CD14-positive monocyte (primary cell): ENCODE data around the gene CARNS1. TPM values are rescaled to one million over a fixed set of nuclear protein-coding genes. Genes with fewer than 3 reads are reported as not detected.

Experiments used
- DNase-seq, 3 donors: peaks; one replicate each; pipeline ENCODE4 v3.0.0-alpha.2; 2011 to 2022
- H2AFZ ChIP-seq: 2 replicates; pipeline ENCODE4 v1.6.0; 2012; ENCODE audit warnings: mild to moderate bottlenecking, low read depth, low read length, inconsistent platforms; ENCODE audit not compliant: insufficient read depth, poor library complexity, severe bottlenecking
- H3K27ac ChIP-seq, 2 donors: 1 replicate in 1 of 2; 2 replicates in 1 of 2; pipeline ENCODE4 v1.5.1; 2012 to 2013; ENCODE audit warnings: low read length in 2 of 2, control low read depth in 1 of 2, inconsistent platforms in 1 of 2, low read depth in 1 of 2, mild to moderate bottlenecking in 1 of 2
- H3K27me3 ChIP-seq, 2 donors: one replicate each; pipeline versions ENCODE4 v1.6.0 to v1.6.1; 2011 to 2013; ENCODE audit warnings: low read length in 2 of 2; ENCODE audit not compliant: control insufficient read depth in 2 of 2, insufficient read depth in 2 of 2
- H3K36me3 ChIP-seq, 2 donors: replicated peaks in 1 of 2; 1 replicate in 1 of 2; 2 replicates in 1 of 2; pipeline versions ENCODE4 v1.5.1 to v1.6.1; 2012 to 2013; ENCODE audit warnings: low read length in 2 of 2, control low read depth in 1 of 2, inconsistent platforms in 1 of 2, mild to moderate bottlenecking in 1 of 2; ENCODE audit not compliant: insufficient read depth in 2 of 2, control insufficient read depth in 1 of 2
- H3K4me1 ChIP-seq, 2 donors: 1 replicate in 1 of 2; 2 replicates in 1 of 2; pipeline versions ENCODE4 v1.5.1 to v1.6.1; 2012 to 2013; ENCODE audit warnings: low read length in 2 of 2, control low read depth in 1 of 2, inconsistent platforms in 1 of 2, mild to moderate bottlenecking in 1 of 2, moderate library complexity in 1 of 2; ENCODE audit not compliant: insufficient read depth in 2 of 2, control insufficient read depth in 1 of 2
- H3K4me2 ChIP-seq: replicated peaks from 2 replicates; pipeline ENCODE3; 2012; ENCODE audit warnings: low read length, moderate library complexity, mild to moderate bottlenecking; ENCODE audit not compliant: poor library complexity, severe bottlenecking; ENCODE audit errors: extremely low read depth
- H3K4me3 ChIP-seq, 3 experiments: fragments of 200-600 bp in 1 of 3; sonication (generic) in 1 of 3; replicated peaks in 1 of 3; 1 replicate in 2 of 3; 2 replicates in 1 of 3; pipeline ENCODE4 v1.5.1; 2011 to 2013; ENCODE audit warnings: low read length in 3 of 3, mild to moderate bottlenecking in 3 of 3, control low read depth in 2 of 3, low read depth in 2 of 3, inconsistent platforms in 1 of 3, moderate library complexity in 1 of 3
- H3K79me2 ChIP-seq: 2 replicates; pipeline ENCODE4 v1.6.0; 2012; ENCODE audit warnings: mild to moderate bottlenecking, control low read depth, inconsistent platforms, low read length, moderate library complexity; ENCODE audit not compliant: insufficient read depth
- H3K9ac ChIP-seq: 2 replicates; pipeline ENCODE4 v1.6.0; 2017; ENCODE audit warnings: low read length, mild to moderate bottlenecking; ENCODE audit not compliant: insufficient read depth, poor library complexity, severe bottlenecking
- H3K9me3 ChIP-seq, 2 donors: replicated peaks in 1 of 2; 1 replicate in 1 of 2; 2 replicates in 1 of 2; pipeline versions ENCODE4 v1.5.1 to v1.6.1; 2012 to 2013; ENCODE audit warnings: low read length in 2 of 2, control low read depth in 1 of 2; ENCODE audit not compliant: control insufficient read depth in 1 of 2, insufficient read depth in 1 of 2
- H4K20me1 ChIP-seq: 2 replicates; pipeline ENCODE4 v1.6.0; 2012; ENCODE audit warnings: mild to moderate bottlenecking, low read length, control low read depth, moderate library complexity; ENCODE audit not compliant: insufficient read depth
- H3K27ac Mint-ChIP-seq, 7 donors: one replicate each; pipeline ENCODE4 v1.8.0; 2020; ENCODE audit warnings: mild to moderate bottlenecking in 7 of 7, mixed read lengths in 7 of 7, moderate library complexity in 6 of 7, inconsistent platforms in 2 of 7
- H3K27me3 Mint-ChIP-seq, 3 donors: one replicate each; pipeline ENCODE4 v1.8.0; 2021 to 2022; ENCODE audit warnings: low read depth in 3 of 3, mild to moderate bottlenecking in 3 of 3, mixed read lengths in 3 of 3, moderate library complexity in 3 of 3, inconsistent platforms in 1 of 3
- H3K36me3 Mint-ChIP-seq, 2 donors: one replicate each; pipeline ENCODE4 v1.8.0; 2020; ENCODE audit warnings: mixed read lengths in 2 of 2, inconsistent platforms in 1 of 2, mild to moderate bottlenecking in 1 of 2
- H3K4me1 Mint-ChIP-seq: one replicate; pipeline ENCODE4 v1.8.0; 2020; ENCODE audit warnings: mild to moderate bottlenecking, mixed read lengths
- H3K4me3 Mint-ChIP-seq, 2 donors: one replicate each; pipeline ENCODE4 v1.8.0; 2020; ENCODE audit warnings: mild to moderate bottlenecking in 2 of 2, mixed read lengths in 2 of 2, moderate library complexity in 1 of 2
- H3K9me3 Mint-ChIP-seq, 7 donors: one replicate each; pipeline ENCODE4 v1.8.0; 2020 to 2022; ENCODE audit warnings: mixed read lengths in 7 of 7, mild to moderate bottlenecking in 6 of 7, moderate library complexity in 6 of 7, inconsistent platforms in 2 of 7
- WGBS: methylation state at CpG from one replicate; pipeline ENCODE4 v1.1.5; 2013; ENCODE audit warnings: missing lambda C conversion rate; ENCODE audit not compliant: insufficient coverage; 5-methylcytosine and 5-hydroxymethylcytosine counted together
- intact Hi-C, 2 donors: fragments of 100-400 bp; cut with micrococcal nuclease; formaldehyde crosslinking; loops; one replicate each; pipeline versions ENCODE4 v1.15.0 to v1.15.1; 2023
- polyA plus RNA-seq, 3 donors: library from polyadenylated mRNA; depleted of rRNA in 1 of 3; unstranded in 2 of 3; stranded (reverse) in 1 of 3; fragments of 300-500 nt in 2 of 3; fragments of >200 nt in 1 of 3; fragmentation: Illumina TruSeq in 2 of 3; gene quantifications; 1 replicate in 2 of 3; 2 replicates in 1 of 3; pipeline ENCODE4 v1.2.3, GENCODE V29; 2012 to 2021
- small RNA-seq: library from RNA; depleted of rRNA; stranded (forward); fragments of <200 nt; gene quantifications from one replicate; pipeline ENCODE3, GENCODE V24; 2012; ENCODE audit warnings: low read depth; ENCODE audit not compliant: insufficient read length
- TF ChIP-seq, protein P1 (sequence below): fragments of 200-600 bp; IDR thresholded peaks from one replicate; pipeline ENCODE4 v1.8.0; 2022; ENCODE audit warnings: antibody characterized with exemption, mild to moderate bottlenecking

The CARNS1 gene
- polyA plus RNA-seq, 3 donors: 0.09 TPM; not detected in 2

DNA sequence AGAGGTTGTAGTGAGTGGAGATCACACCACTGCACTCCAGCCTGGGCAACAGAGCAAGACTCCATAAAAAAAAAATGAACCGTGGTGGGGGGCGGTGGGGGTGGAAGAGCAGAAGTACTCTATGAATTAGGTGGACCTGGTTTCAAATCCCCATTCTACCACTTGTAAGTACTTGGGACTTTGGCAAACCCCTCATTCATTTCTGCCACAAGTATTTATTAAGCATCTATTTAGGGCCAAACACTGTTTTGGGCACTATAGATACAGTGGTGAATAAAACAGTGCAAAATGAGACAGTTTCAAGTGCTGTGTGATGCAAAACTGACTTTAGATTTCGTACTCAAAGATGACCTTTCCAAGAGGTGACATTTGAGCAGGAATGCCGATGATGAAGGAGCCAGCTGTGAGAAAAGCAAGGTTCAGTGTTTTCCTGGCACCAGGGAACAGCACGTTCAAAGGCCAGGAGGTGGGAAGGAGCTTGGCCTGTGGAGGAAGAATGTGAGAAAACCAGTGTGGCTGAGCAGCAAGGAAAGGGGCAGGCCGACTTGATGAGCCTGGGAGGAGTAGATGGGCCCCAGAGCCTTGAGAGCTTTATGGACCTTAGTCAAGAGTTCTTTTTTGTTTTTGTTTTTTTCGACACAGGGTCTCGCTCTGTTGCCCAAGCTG is 55.0 kb downstream of the CARNS1 start:
- Mint-ChIP-seq H3K4me3 (no peak overlapping the region), H3K9me3 (no peaks in the 10 kb centered on the region), H3K27me3 (peaks cover 0 to 14% (median 5%) of the 10 kb centered on the region in 3 donors), H3K4me1 (peaks cover 20% of the 10 kb centered on the region), H3K36me3 (peaks cover 0 to under 1% of the 10 kb centered on the region in 2 donors), H3K27ac (peak overlapping the region in 1 of 7 donors; percentile 2)
- 97% methylated on average over 6 of the region's 8 CpGs for WGBS
- no peaks in the 10 kb centered on the region for H3K9me3 ChIP-seq
- no peak overlapping the region for H3K4me2 ChIP-seq
- peaks cover 13 to 30% of the 10 kb centered on the region in 2 donors for H3K4me1 ChIP-seq
- no peak overlapping the region for H3K9ac ChIP-seq
- no peaks in the 10 kb centered on the region for H3K27me3 ChIP-seq
- no peaks in the 10 kb centered on the region for H3K36me3 ChIP-seq
- no peak for DNase-seq
- H3K27ac ChIP-seq: no peak overlapping the region
- H2AFZ ChIP-seq: no peak overlapping the region
- H4K20me1 ChIP-seq: no peaks in the 10 kb centered on the region
- H3K4me3 ChIP-seq: no peak overlapping the region
- intact Hi-C loops: no loop called here
- no peaks in the 10 kb centered on the region for H3K79me2 ChIP-seq
- TF ChIP-seq, protein P1, sequence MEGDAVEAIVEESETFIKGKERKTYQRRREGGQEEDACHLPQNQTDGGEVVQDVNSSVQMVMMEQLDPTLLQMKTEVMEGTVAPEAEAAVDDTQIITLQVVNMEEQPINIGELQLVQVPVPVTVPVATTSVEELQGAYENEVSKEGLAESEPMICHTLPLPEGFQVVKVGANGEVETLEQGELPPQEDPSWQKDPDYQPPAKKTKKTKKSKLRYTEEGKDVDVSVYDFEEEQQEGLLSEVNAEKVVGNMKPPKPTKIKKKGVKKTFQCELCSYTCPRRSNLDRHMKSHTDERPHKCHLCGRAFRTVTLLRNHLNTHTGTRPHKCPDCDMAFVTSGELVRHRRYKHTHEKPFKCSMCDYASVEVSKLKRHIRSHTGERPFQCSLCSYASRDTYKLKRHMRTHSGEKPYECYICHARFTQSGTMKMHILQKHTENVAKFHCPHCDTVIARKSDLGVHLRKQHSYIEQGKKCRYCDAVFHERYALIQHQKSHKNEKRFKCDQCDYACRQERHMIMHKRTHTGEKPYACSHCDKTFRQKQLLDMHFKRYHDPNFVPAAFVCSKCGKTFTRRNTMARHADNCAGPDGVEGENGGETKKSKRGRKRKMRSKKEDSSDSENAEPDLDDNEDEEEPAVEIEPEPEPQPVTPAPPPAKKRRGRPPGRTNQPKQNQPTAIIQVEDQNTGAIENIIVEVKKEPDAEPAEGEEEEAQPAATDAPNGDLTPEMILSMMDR: no peak

DNA sequence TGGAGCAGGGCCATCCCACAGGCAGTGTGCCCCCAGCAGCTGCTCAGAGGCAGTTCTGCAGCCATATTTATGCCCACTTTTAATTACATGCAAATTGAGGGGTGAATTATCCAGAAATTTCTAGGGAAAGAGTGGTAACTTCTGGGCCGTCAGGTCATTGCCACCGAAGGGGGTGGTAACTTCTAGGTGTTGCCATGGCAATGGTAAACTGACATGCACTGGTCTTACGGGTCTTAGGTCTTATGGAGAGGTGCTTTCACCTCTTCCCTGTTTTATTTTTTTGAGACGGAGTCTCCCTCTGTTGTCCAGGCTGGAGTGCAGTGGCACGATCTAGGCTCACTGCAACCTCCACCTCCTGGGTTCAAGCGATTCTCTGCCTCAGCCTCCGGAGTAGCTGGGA is 57.4 kb downstream of the CARNS1 start:
- Mint-ChIP-seq H3K27ac (no peak overlapping the region), H3K27me3 (peaks cover 7 to 14% (median 7%) of the 10 kb centered on the region in 3 donors), H3K4me1 (peaks cover 11% of the 10 kb centered on the region), H3K9me3 (peaks cover 0 to 9% (median 0%) of the 10 kb centered on the region in 7 donors), H3K4me3 (no peak overlapping the region), H3K36me3 (no peaks in the 10 kb centered on the region)
- H3K27ac ChIP-seq: no peak overlapping the region
- no peaks in the 10 kb centered on the region for H3K36me3 ChIP-seq
- no peaks in the 10 kb centered on the region for H3K27me3 ChIP-seq
- no CpG with 5 or more reads among the region's 7 CpGs for WGBS
- no peaks in the 10 kb centered on the region for H3K79me2 ChIP-seq
- no peak overlapping the region for H3K9ac ChIP-seq
- H3K4me3 ChIP-seq: no peak overlapping the region
- no peak for DNase-seq
- H3K4me1 ChIP-seq: peaks cover 12 to 18% of the 10 kb centered on the region in 2 donors
- TF ChIP-seq, protein P1: no peak
- intact Hi-C loops: no loop called here
- H2AFZ ChIP-seq: no peak overlapping the region
- no peaks in the 10 kb centered on the region for H3K9me3 ChIP-seq
- H4K20me1 ChIP-seq: no peaks in the 10 kb centered on the region
- no peak overlapping the region for H3K4me2 ChIP-seq

Small RNAs within 50 kb of the gene (small RNA-seq; reads per million reads assigned to genes)
- not detected for gene RNU6-1238P

Other genes starting within 250 kb of the CARNS1 start
- 100 to 1,000 TPM in 1 of 3 donors, 10 to 100 TPM in 2; 34.9 to 777 (median 43.0) TPM for gene GRK2, start 149.2 kb upstream of the CARNS1 start, polyA plus RNA-seq
- gene ANKRD13D, start 126.4 kb upstream of the CARNS1 start, polyA plus RNA-seq: 100 to 1,000 TPM in 1 of 3 donors, 10 to 100 TPM in 1, 1 to 10 TPM in 1; 9.1 to 389 (median 10.3) TPM
- gene SSH3, start 112.1 kb upstream of the CARNS1 start, polyA plus RNA-seq: 10 to 100 TPM in 1 of 3 donors, 1 to 10 TPM in 2; 3.6 to 23.3 (median 5.8) TPM
- gene POLD4, start 62.1 kb upstream of the CARNS1 start, polyA plus RNA-seq: 100 to 1,000 TPM; 157 to 205 (median 176) TPM
- gene CLCF1, start 42.1 kb upstream of the CARNS1 start, polyA plus RNA-seq: 10 to 100 TPM in 1 of 3 donors, under 1 TPM in 2; 0.44 to 14.8 (median 0.94) TPM
- gene RAD9A, start 23.7 kb upstream of the CARNS1 start, polyA plus RNA-seq: 10 to 100 TPM in 1 of 3 donors, 1 to 10 TPM in 2; 3.7 to 31.7 (median 3.8) TPM
- 100 to 1,000 TPM; 209 to 551 (median 461) TPM for gene PPP1CA, start 13.8 kb upstream of the CARNS1 start, polyA plus RNA-seq
- 10 to 100 TPM; 68.6 to 72.9 (median 71.6) TPM for gene TBC1D10C, start 11.6 kb upstream of the CARNS1 start, polyA plus RNA-seq
- 100 to 1,000 TPM in 1 of 3 donors, 10 to 100 TPM in 2; 51.6 to 101 (median 53.8) TPM for gene RPS6KB2, start 12.8 kb downstream of the CARNS1 start, polyA plus RNA-seq
- gene PTPRCAP, start 22.0 kb downstream of the CARNS1 start, polyA plus RNA-seq: 10 to 100 TPM in 1 of 3 donors, 1 to 10 TPM in 2; 2.1 to 14.3 (median 2.8) TPM
- gene CORO1B, start 27.8 kb downstream of the CARNS1 start, polyA plus RNA-seq: 100 to 1,000 TPM; 105 to 151 (median 106) TPM
- not detected for gene GPR152, start 37.1 kb downstream of the CARNS1 start, polyA plus RNA-seq
- gene CABP4, start 39.7 kb downstream of the CARNS1 start, polyA plus RNA-seq: 1 to 10 TPM in 1 of 3 donors, under 1 TPM in 1, not detected in 1; 0.28 to 1.7 TPM
- 100 to 1,000 TPM in 1 of 3 donors, 10 to 100 TPM in 2; 67.4 to 104 (median 76.8) TPM for gene TMEM134, start 53.6 kb downstream of the CARNS1 start, polyA plus RNA-seq
- gene AIP, start 67.3 kb downstream of the CARNS1 start, polyA plus RNA-seq: 100 to 1,000 TPM in 1 of 3 donors, 10 to 100 TPM in 2; 76.7 to 132 (median 99.3) TPM
- 100 to 1,000 TPM in 1 of 3 donors, 10 to 100 TPM in 2; 11.7 to 122 (median 22.2) TPM for gene PITPNM1, start 89.7 kb downstream of the CARNS1 start, polyA plus RNA-seq
- gene CDK2AP2, start 92.5 kb downstream of the CARNS1 start, polyA plus RNA-seq: 10 to 100 TPM; 47.8 to 80.2 (median 78.5) TPM
- gene CABP2, start 107.8 kb downstream of the CARNS1 start, polyA plus RNA-seq: not detected
- 1,000 to 10,000 TPM in 2 of 3 donors, 100 to 1,000 TPM in 1; 853 to 1,483 (median 1,250) TPM for gene GSTP1, start 168.1 kb downstream of the CARNS1 start, polyA plus RNA-seq
- 100 to 1,000 TPM in 1 of 3 donors, 10 to 100 TPM in 2; 71.6 to 174 (median 72.1) TPM for gene NDUFV1, start 191.3 kb downstream of the CARNS1 start, polyA plus RNA-seq
- gene NUDT8, start 214.3 kb downstream of the CARNS1 start, polyA plus RNA-seq: 1 to 10 TPM in 2 of 3 donors, under 1 TPM in 1; 0.92 to 1.4 (median 1.3) TPM
- not detected for gene TBX10, start 224.1 kb downstream of the CARNS1 start, polyA plus RNA-seq
- under 1 TPM; 0.16 to 0.61 (median 0.21) TPM for gene ACY3, start 235.1 kb downstream of the CARNS1 start, polyA plus RNA-seq